Ishikawa (cell line): ENCODE measurements around the gene ENOX1.

Experiments
- CEBPB ChIP-seq: IDR thresholded peaks from 2 replicates; pipeline ENCODE4 v1.6.1; 2012
- CREB1 ChIP-seq: IDR thresholded peaks from 2 replicates; pipeline ENCODE4 v1.6.1; 2012; ENCODE audit warnings: low read depth
- EP300 ChIP-seq: IDR thresholded peaks from 2 replicates; pipeline ENCODE4 v1.6.1; 2012; ENCODE audit warnings: borderline replicate concordance
- MAX ChIP-seq: IDR thresholded peaks from 2 replicates; pipeline ENCODE4 v1.6.1; 2012
- NFIC ChIP-seq: IDR thresholded peaks from 2 replicates; pipeline ENCODE4 v1.6.1; 2012
- RAD21 ChIP-seq: IDR thresholded peaks from 2 replicates; pipeline ENCODE4 v1.6.1; 2012; ENCODE audit warnings: low read depth
- TAF1 ChIP-seq: IDR thresholded peaks from 2 replicates; pipeline ENCODE4 v1.6.1; 2012; ENCODE audit warnings: low read depth, mild to moderate bottlenecking
- TCF12 ChIP-seq: IDR thresholded peaks from 2 replicates; pipeline ENCODE4 v1.6.1; 2012; ENCODE audit warnings: low read depth
- TEAD4 ChIP-seq: IDR thresholded peaks from 2 replicates; pipeline ENCODE4 v1.6.1; 2012
- TF ChIP-seq, protein P1 (sequence below): IDR thresholded peaks from 2 replicates; pipeline ENCODE4 v1.6.1; 2012; ENCODE audit warnings: low read depth, mild to moderate bottlenecking

- TF ChIP-seq CREB1 (no peak), RAD21 (no peak), EP300 (no peak), MAX (no peak), TAF1 (no peak), NFIC (no peak), TEAD4 (no peak), CEBPB (no peak), TCF12 (no peak)
- TF ChIP-seq, protein P1, sequence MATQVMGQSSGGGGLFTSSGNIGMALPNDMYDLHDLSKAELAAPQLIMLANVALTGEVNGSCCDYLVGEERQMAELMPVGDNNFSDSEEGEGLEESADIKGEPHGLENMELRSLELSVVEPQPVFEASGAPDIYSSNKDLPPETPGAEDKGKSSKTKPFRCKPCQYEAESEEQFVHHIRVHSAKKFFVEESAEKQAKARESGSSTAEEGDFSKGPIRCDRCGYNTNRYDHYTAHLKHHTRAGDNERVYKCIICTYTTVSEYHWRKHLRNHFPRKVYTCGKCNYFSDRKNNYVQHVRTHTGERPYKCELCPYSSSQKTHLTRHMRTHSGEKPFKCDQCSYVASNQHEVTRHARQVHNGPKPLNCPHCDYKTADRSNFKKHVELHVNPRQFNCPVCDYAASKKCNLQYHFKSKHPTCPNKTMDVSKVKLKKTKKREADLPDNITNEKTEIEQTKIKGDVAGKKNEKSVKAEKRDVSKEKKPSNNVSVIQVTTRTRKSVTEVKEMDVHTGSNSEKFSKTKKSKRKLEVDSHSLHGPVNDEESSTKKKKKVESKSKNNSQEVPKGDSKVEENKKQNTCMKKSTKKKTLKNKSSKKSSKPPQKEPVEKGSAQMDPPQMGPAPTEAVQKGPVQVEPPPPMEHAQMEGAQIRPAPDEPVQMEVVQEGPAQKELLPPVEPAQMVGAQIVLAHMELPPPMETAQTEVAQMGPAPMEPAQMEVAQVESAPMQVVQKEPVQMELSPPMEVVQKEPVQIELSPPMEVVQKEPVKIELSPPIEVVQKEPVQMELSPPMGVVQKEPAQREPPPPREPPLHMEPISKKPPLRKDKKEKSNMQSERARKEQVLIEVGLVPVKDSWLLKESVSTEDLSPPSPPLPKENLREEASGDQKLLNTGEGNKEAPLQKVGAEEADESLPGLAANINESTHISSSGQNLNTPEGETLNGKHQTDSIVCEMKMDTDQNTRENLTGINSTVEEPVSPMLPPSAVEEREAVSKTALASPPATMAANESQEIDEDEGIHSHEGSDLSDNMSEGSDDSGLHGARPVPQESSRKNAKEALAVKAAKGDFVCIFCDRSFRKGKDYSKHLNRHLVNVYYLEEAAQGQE, result no peak
Observed at GRCh38 chr13:43686557-43686956, 100.2 kb downstream of the ENOX1 start.
